Transverse colon (tissue), 4 donors: ENCODE data around the gene TFB2M. TPM values are rescaled to one million over a fixed set of nuclear protein-coding genes. Genes with fewer than 3 reads are reported as not detected.

Experiments used
- DNase-seq: peaks from one replicate; pipeline ENCODE4 v3.0.0-alpha.2; 2019
- H3K27ac ChIP-seq, 4 donors: fragments of 200-600 bp; sonication (generic); 2 replicates each; pipeline ENCODE4 v1.5.1; 2016 to 2018; ENCODE audit warnings: inconsistent platforms in 4 of 4
- H3K27me3 ChIP-seq: fragments of 200-600 bp; sonication (generic); 2 replicates; pipeline ENCODE4 v1.5.1; 2017; ENCODE audit warnings: inconsistent platforms
- H3K36me3 ChIP-seq, 4 donors: fragments of 200-600 bp; sonication (generic); 2 replicates each; pipeline ENCODE4 v1.5.1; 2017 to 2019; ENCODE audit warnings: inconsistent platforms in 4 of 4
- H3K4me1 ChIP-seq, 4 donors: fragments of 200-600 bp; sonication (generic); 2 replicates each; pipeline ENCODE4 v1.5.1; 2017 to 2020; ENCODE audit warnings: inconsistent platforms in 4 of 4
- H3K4me3 ChIP-seq, 4 donors: fragments of 200-600 bp; sonication (generic); 1 replicate in 1 of 4; 2 replicates in 3 of 4; pipeline versions ENCODE4 v1.5.1 to v1.6.1; 2017 to 2019; ENCODE audit warnings: inconsistent platforms in 4 of 4
- H3K9me3 ChIP-seq, 2 donors: fragments of 200-600 bp; sonication (generic); 2 replicates each; pipeline ENCODE4 v1.5.1; 2017 to 2019; ENCODE audit warnings: inconsistent platforms in 2 of 2
- EP300 ChIP-seq: sonication (generic); formaldehyde crosslinking; IDR thresholded peaks from one replicate; pipeline ENCODE4 v1.6.1; 2017; ENCODE audit warnings: antibody characterized with exemption, low read depth
- POLR2A ChIP-seq: fragments of 450-650 bp; IDR thresholded peaks from one replicate; pipeline ENCODE4 v1.6.1; 2016; ENCODE audit warnings: antibody characterized with exemption, mild to moderate bottlenecking, moderate library complexity
- POLR2AphosphoS5 ChIP-seq, 3 donors: sonication (generic); formaldehyde crosslinking; IDR thresholded peaks; one replicate each; pipeline ENCODE4 v1.6.1; 2016; ENCODE audit warnings: antibody characterized with exemption in 3 of 3
- WGBS, 2 donors: methylation state at CpG; one replicate each; pipeline ENCODE4 v1.1.5; 2018; ENCODE audit warnings: low coverage in 1 of 2; 5-methylcytosine and 5-hydroxymethylcytosine counted together
- in situ Hi-C, 4 donors: fragments of 200-750 bp; cut with MboI; loops; one replicate each; pipeline versions ENCODE4 v1.15.0 to v1.15.1; 2017; ENCODE audit warnings: low sequenced_read_pairs in 3 of 4, low pct_ligation_motif_present in 1 of 4, low pct_unique_long_range_greater_than_20kb in 1 of 4
- intact Hi-C: fragments of 100-400 bp; cut with DNase I; formaldehyde crosslinking; loops from one replicate; pipeline ENCODE4 v1.15.1; 2023; ENCODE audit warnings: low total_unique reads
- total RNA-seq, 4 donors: library from RNA; depleted of rRNA; stranded (reverse); fragments of >200 nt; gene quantifications; one replicate each; pipeline ENCODE4 v1.1.0, GENCODE V29; 2016
- TF ChIP-seq, protein P1 (sequence below), 5 experiments: fragments of 200-600 bp in 3 of 5; fragments of 450-650 bp in 2 of 5; sonication (generic) in 3 of 5; IDR thresholded peaks; 1 replicate in 2 of 5; 2 replicates in 3 of 5; pipeline ENCODE4 v1.5.1; 2016 to 2017; ENCODE audit warnings: antibody characterized with exemption in 5 of 5, inconsistent platforms in 3 of 5, mild to moderate bottlenecking in 2 of 5, moderate library complexity in 1 of 5

Gene TFB2M
- total RNA-seq, 4 donors from 2014 or later: 0.40 to 12.7 (median 5.5) TPM

GRCh38 chr1:246528933-246529731, 36.9 kb downstream of the TFB2M start:
- intact Hi-C loops: loop anchor here (2.0 kb wide), 1 partner anchor 14 kb away; no protein-coding TSS in a partner anchor
- Histone ChIP-seq H3K27ac (no peak overlapping the region), H3K27me3 (no peaks in the 10 kb centered on the region), H3K9me3 (peaks cover 8% of the 10 kb centered on the region in 2 donors), H3K4me1 (no peaks in the 10 kb centered on the region), H3K36me3 (no peaks in the 10 kb centered on the region), H3K4me3 (no peak overlapping the region)
- in situ Hi-C loops: no loop called here
- 54 to 76% methylated on average over 5 to 8 of the region's 8 CpGs for WGBS, 2 donors
- no peak for DNase-seq
- TF ChIP-seq, protein P1, sequence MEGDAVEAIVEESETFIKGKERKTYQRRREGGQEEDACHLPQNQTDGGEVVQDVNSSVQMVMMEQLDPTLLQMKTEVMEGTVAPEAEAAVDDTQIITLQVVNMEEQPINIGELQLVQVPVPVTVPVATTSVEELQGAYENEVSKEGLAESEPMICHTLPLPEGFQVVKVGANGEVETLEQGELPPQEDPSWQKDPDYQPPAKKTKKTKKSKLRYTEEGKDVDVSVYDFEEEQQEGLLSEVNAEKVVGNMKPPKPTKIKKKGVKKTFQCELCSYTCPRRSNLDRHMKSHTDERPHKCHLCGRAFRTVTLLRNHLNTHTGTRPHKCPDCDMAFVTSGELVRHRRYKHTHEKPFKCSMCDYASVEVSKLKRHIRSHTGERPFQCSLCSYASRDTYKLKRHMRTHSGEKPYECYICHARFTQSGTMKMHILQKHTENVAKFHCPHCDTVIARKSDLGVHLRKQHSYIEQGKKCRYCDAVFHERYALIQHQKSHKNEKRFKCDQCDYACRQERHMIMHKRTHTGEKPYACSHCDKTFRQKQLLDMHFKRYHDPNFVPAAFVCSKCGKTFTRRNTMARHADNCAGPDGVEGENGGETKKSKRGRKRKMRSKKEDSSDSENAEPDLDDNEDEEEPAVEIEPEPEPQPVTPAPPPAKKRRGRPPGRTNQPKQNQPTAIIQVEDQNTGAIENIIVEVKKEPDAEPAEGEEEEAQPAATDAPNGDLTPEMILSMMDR (IDR thresholded peaks at IDR 0.05): no peak

DNA sequence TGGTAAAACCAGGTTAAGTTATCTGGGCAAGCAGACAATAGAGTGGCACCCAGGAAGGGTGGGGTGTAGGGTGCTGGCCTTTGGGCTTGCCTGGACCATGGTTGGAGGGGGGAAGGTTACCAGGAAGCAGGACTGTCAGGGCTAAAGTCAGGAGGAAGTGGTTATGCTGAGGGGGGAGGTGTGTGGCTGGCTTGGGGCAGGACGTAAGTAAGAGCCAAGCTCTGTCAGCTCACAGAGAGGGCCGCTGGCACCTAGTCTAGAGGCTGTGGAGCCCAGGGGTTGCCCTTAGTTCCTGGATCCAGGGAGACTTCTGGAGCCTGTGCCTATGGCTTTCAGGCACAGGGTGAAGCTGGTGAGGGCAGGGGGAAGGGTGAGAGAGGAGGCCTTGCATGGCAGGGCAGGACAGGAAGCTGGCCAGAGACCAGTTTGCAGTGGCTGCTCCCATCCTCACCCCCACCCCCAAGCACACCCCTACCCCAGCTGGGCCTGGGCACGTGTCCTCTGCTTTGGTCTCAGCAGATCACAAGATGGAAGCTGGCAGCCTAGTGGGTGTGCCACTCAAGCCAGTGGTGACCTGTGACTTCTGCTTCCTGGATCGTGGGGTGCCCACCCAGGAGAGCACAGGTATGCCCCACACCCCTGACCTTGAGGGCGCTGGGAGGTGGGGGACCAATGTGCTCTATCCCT, 38.5 kb downstream of the TFB2M start:
- intact Hi-C loops (loop anchor here (2.0 kb wide), 1 partner anchor 13 kb away; no protein-coding TSS in a partner anchor), in situ Hi-C loops (no loop called here)
- H3K27me3 ChIP-seq: no peaks in the 10 kb centered on the region
- H3K4me1 ChIP-seq: no peaks in the 10 kb centered on the region
- no peaks in the 10 kb centered on the region for H3K36me3 ChIP-seq
- no peak overlapping the region for H3K4me3 ChIP-seq
- H3K9me3 ChIP-seq: peaks cover 8% of the 10 kb centered on the region in 2 donors
- 66% methylated on average over 5 of the region's 5 CpGs; no CpG with 5 or more reads in 1 of the 2 donors for WGBS, 2 donors
- no peak for TF ChIP-seq EP300
- TF ChIP-seq, protein P1 (IDR thresholded peaks at IDR 0.05): no peak
- TF ChIP-seq POLR2A: no peak
- no peak for TF ChIP-seq POLR2AphosphoS5 (IDR thresholded peaks at IDR 0.05)
- H3K27ac ChIP-seq: no peak overlapping the region
- no peak for DNase-seq

GRCh38 chr1:246526915-246527314, 39.1 kb downstream of the TFB2M start:
- Histone ChIP-seq H3K27ac (no peak overlapping the region), H3K9me3 (peaks cover 8% of the 10 kb centered on the region in 2 donors), H3K27me3 (no peaks in the 10 kb centered on the region), H3K4me3 (no peak overlapping the region), H3K4me1 (no peaks in the 10 kb centered on the region), H3K36me3 (no peaks in the 10 kb centered on the region)
- TF ChIP-seq, protein P1 (IDR thresholded peaks at IDR 0.05): no peak
- TF ChIP-seq EP300 (no peak), POLR2AphosphoS5 (IDR thresholded peaks at IDR 0.05) (no peak), POLR2A (no peak)
- intact Hi-C loops (no loop called here), in situ Hi-C loops (no loop called here)
- WGBS, 2 donors: 85 to 100% methylated on average over 1 to 7 of the region's 7 CpGs
- DNase-seq: no peak

GRCh38 chr1:246526380-246526779, 39.7 kb downstream of the TFB2M start:
- Histone ChIP-seq H3K4me3 (no peak overlapping the region), H3K27ac (no peak overlapping the region), H3K36me3 (no peaks in the 10 kb centered on the region), H3K4me1 (no peaks in the 10 kb centered on the region), H3K9me3 (peaks cover 8% of the 10 kb centered on the region in 2 donors), H3K27me3 (no peaks in the 10 kb centered on the region)
- no peak for DNase-seq
- in situ Hi-C loops: no loop called here
- TF ChIP-seq, protein P1 (IDR thresholded peaks at IDR 0.05): no peak
- TF ChIP-seq POLR2AphosphoS5 (IDR thresholded peaks at IDR 0.05) (no peak), EP300 (no peak), POLR2A (no peak)
- intact Hi-C loops: no loop called here
- 65 to 82% methylated on average over 4 of the region's 4 CpGs for WGBS, 2 donors
